Measurements from ENCODE around the gene FHOD1. TPM values are rescaled to one million over a fixed set of nuclear protein-coding genes. Genes with fewer than 3 reads are reported as not detected.
A peak's percentile ranks its signal among the peaks of the same experiment; 100 is the strongest.

FHOD1 gene
- polyA plus RNA-seq, 1 of the 3 experiments (the other 2 are of a cell fraction), result 70.9 TPM

DNA sequence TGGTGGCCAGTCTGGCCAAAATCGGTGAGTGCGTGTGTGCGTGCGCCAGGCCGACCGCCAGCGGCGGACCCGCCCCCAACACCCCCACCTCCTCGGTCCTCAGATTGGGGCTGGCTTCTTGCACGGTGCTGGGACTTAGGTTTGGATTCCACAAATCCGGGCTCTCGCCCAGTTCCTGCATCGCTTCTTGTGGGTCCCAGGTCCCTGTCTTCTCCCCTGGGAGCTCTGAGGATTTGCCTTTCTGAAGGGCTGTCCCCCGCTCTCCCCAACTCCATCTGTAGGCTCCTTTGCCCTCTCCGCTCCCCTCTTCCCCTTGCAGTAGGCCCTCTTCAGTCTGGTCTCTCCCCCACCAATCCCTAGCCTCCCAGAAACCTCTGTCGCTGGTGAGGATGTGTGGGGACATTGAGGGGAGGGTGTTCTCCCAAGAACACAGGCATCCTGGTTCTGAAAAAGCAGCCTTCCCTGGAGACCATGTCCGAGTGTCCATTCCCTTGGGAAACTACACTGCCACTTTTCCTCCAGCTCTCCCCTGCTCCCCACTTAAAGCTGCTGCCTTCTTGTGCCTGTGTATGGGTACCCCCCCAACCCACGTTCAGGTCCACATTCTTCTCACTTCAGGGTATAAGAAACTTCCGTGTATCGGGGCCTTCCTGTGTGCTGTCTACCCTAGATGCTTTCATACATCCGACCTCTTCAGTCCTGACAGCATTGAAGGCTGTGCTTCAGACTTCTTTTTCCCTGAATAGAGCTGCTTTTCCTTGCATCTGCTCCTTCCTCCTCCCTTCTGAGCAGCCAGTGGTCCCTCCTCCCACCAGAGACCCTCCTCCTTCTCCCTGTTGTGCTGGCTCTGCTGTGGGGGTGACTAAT lies 2.1 kb upstream of the FHOD1 start:
- peak overlapping the region in 1 of 2 experiments; percentile 69; a peak in 1 of 4 replicates for H3K27ac ChIP-seq (ENCODE audit: low read depth in 2 of 2, low read length in 1 of 2)
- CTCF ChIA-PET, result interaction anchor here (1.0 to 4.5 kb wide), 11 partner anchors 8 to 232 kb away, joined by 3 to 21 read pairs (median 4); partner anchors contain the start of genes ATP6V0D1, KCTD19, LRRC36 and NOL3
- H3K36me3 ChIP-seq (replicated peaks in 1 of 2; ENCODE audit: control insufficient read depth in 1 of 2, insufficient read depth in 2 of 2, low read length in 1 of 2), result no peaks in the 10 kb centered on the region
- peaks cover 34% of the 10 kb centered on the region for H3F3A ChIP-seq (replicated peaks; ENCODE audit: insufficient read depth)
- H3K9me2 ChIP-seq, result no peaks in the 10 kb centered on the region
- no peaks in the 10 kb centered on the region for H3K27me3 ChIP-seq (ENCODE audit: insufficient read depth)
- TF ChIP-seq ZBTB33 (IDR thresholded peaks at IDR 0.05; ENCODE audit: borderline replicate concordance, low read depth) (no peak), RCOR1 (IDR thresholded peaks at IDR 0.05; ENCODE audit: low read length) (no peak), TCF12 (IDR thresholded peaks at IDR 0.05) (no peak), MXI1 (IDR thresholded peaks at IDR 0.05; ENCODE audit: low read depth, low read length) (no peak), PBX3 (IDR thresholded peaks at IDR 0.05) (no peak)
- POLR2A ChIA-PET, result interaction anchor here (0.7 to 4.0 kb wide), 4 partner anchors 11 to 77 kb away, joined by 4 to 14 read pairs (median 4); partner anchors contain the start of genes KCTD19, LRRC36 and TMEM208
- 58% methylated on average over 12 of the region's 22 CpGs for WGBS (ENCODE audit: low lambda C conversion rate)
- peaks cover 25% of the 10 kb centered on the region for H3K79me2 ChIP-seq (ENCODE audit: insufficient read depth)
- H4K20me1 ChIP-seq (ENCODE audit: insufficient read depth), result no peaks in the 10 kb centered on the region
- H2AFZ ChIP-seq (ENCODE audit: low read depth), result peak overlapping the region; percentile 85
- no peak for DNase-seq
- peak overlapping the region; percentile 92 to 95 for H3K4me3 ChIP-seq (ENCODE audit: low read depth in 2 of 2, low read length in 1 of 2)
- H3K4me1 ChIP-seq (ENCODE audit: control insufficient read depth in 1 of 2, insufficient read depth in 2 of 2, low read depth in 1 of 2, low read length in 1 of 2), result peaks cover 29 to 39% of the 10 kb centered on the region in 2 experiments
- H3K9ac ChIP-seq, result peak overlapping the region; percentile 88; the same call in 1 of the 2 replicates
- H3K9me3 ChIP-seq, result no peaks in the 10 kb centered on the region
- peak overlapping the region; percentile 98 for H3K4me2 ChIP-seq

GRCh38 chr16:67248401-67249177 lies 1.3 kb upstream of the FHOD1 start, which contains the start of gene SLC9A5:
SLC9A5 (plus strand) TSS chr16:67248979; CDS start chr16:67249015, 36 bp downstream.
- DNase-seq, result peak; percentile 86
- peak within 1 kb of the TSS; percentile 85 for H2AFZ ChIP-seq (ENCODE audit: low read depth)
- ChIA-PET POLR2A (interaction anchor here (0.7 to 4.0 kb wide), 5 partner anchors 12 to 236 kb away, joined by 4 to 14 read pairs (median 4); partner anchors contain the start of genes KCTD19, LRRC36 and TMEM208), CTCF (interaction anchor here (0.9 to 4.5 kb wide), 14 partner anchors 9 to 232 kb away, joined by 3 to 21 read pairs (median 4); partner anchors contain the start of genes ATP6V0D1, KCTD19, LRRC36 and TMEM208)
- H3K4me2 ChIP-seq, result peak within 1 kb of the TSS; percentile 98
- no peaks in the 10 kb centered on the region for H3K9me2 ChIP-seq
- H3K9me3 ChIP-seq, result no peaks in the 10 kb centered on the region
- no peaks in the 10 kb centered on the region for H3K27me3 ChIP-seq (ENCODE audit: insufficient read depth)
- peak within 1 kb of the TSS; percentile 88 for H3K9ac ChIP-seq
- H3K4me1 ChIP-seq (ENCODE audit: control insufficient read depth in 1 of 2, insufficient read depth in 2 of 2, low read depth in 1 of 2, low read length in 1 of 2), result peaks cover 37 to 45% of the 10 kb centered on the region in 2 experiments
- peak within 1 kb of the TSS; percentile 46 to 69; a peak in 3 of 4 replicates for H3K27ac ChIP-seq (ENCODE audit: low read depth in 2 of 2, low read length in 1 of 2)
- TF ChIP-seq, protein P1, sequence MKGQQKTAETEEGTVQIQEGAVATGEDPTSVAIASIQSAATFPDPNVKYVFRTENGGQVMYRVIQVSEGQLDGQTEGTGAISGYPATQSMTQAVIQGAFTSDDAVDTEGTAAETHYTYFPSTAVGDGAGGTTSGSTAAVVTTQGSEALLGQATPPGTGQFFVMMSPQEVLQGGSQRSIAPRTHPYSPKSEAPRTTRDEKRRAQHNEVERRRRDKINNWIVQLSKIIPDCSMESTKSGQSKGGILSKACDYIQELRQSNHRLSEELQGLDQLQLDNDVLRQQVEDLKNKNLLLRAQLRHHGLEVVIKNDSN (IDR thresholded peaks at IDR 0.05; ENCODE audit: borderline replicate concordance, low read depth), result peak; percentile 53; the same call in 1 of the 2 replicates
- TF ChIP-seq MXI1 (IDR thresholded peaks at IDR 0.05; ENCODE audit: low read depth, low read length) (peak; percentile 76; the same call in 1 of the 2 replicates), NRF1 (IDR thresholded peaks at IDR 0.05; ENCODE audit: low read depth, low read length) (peak; percentile 72), CTCF (IDR thresholded peaks at IDR 0.05) (peak; percentile 32; the same call in 1 of the 2 replicates), REST (IDR thresholded peaks at IDR 0.05; ENCODE audit: low read depth, low read length) (no peak)
- H3K36me3 ChIP-seq (replicated peaks in 1 of 2; ENCODE audit: control insufficient read depth in 1 of 2, insufficient read depth in 2 of 2, low read length in 1 of 2), result no peaks in the 10 kb centered on the region
- peak within 1 kb of the TSS; percentile 92 to 95 for H3K4me3 ChIP-seq (ENCODE audit: low read depth in 2 of 2, low read length in 1 of 2)
- peaks cover 32% of the 10 kb centered on the region for H3K79me2 ChIP-seq (ENCODE audit: insufficient read depth)
- H3F3A ChIP-seq (replicated peaks; ENCODE audit: insufficient read depth), result peaks cover 34% of the 10 kb centered on the region
- under 1% methylated on average over 21 of the region's 75 CpGs for WGBS (ENCODE audit: low lambda C conversion rate)
- no peaks in the 10 kb centered on the region for H4K20me1 ChIP-seq (ENCODE audit: insufficient read depth)
